ENCODE results near the gene RRBP1.

Gene RRBP1

GRCh38 chr20:17648315-17648646, 33.8 kb downstream of the RRBP1 start:
- no peak for DNase-seq (ENCODE audit: low read depth in 2 of 2, low spot score in 1 of 2)

- DNase-seq (ENCODE audit: low read depth in 2 of 2, low spot score in 1 of 2) = no peak
Observed at GRCh38 chr20:17647391-17648314, 34.4 kb downstream of the RRBP1 start.

- DNase-seq (ENCODE audit: low read depth in 2 of 2, low spot score in 1 of 2) = no peak
Observed at GRCh38 chr20:17646961-17647301, 35.1 kb downstream of the RRBP1 start.

- DNase-seq (ENCODE audit: low read depth in 2 of 2, low spot score in 1 of 2) = no peak
Observed at GRCh38 chr20:17646209-17646960, 35.7 kb downstream of the RRBP1 start.

- no peak for DNase-seq (ENCODE audit: low read depth in 2 of 2, low spot score in 1 of 2)
Observed at GRCh38 chr20:17645546-17646208, 36.4 kb downstream of the RRBP1 start.

- no peak for DNase-seq (ENCODE audit: low read depth in 2 of 2, low spot score in 1 of 2)
Observed at GRCh38 chr20:17645010-17645409, 37.0 kb downstream of the RRBP1 start.

- no peak for DNase-seq (ENCODE audit: low read depth in 2 of 2, low spot score in 1 of 2)
Observed at GRCh38 chr20:17644451-17644850, 37.6 kb downstream of the RRBP1 start.

- no peak for DNase-seq (ENCODE audit: low read depth in 2 of 2, low spot score in 1 of 2)
Observed at GRCh38 chr20:17643531-17644188, 38.4 kb downstream of the RRBP1 start.

GRCh38 chr20:17642404-17643269, 39.4 kb downstream of the RRBP1 start:
- no peak for DNase-seq (ENCODE audit: low read depth in 2 of 2, low spot score in 1 of 2)

- DNase-seq (ENCODE audit: low read depth in 2 of 2, low spot score in 1 of 2) = no peak
Observed at GRCh38 chr20:17641993-17642392, 40.0 kb downstream of the RRBP1 start.

GRCh38 chr20:17641520-17641964, 40.5 kb downstream of the RRBP1 start:
- no peak for DNase-seq (ENCODE audit: low read depth in 2 of 2, low spot score in 1 of 2)

- DNase-seq (ENCODE audit: low read depth in 2 of 2, low spot score in 1 of 2) = no peak
Observed at GRCh38 chr20:17640875-17641378, 41.1 kb downstream of the RRBP1 start.

- DNase-seq (ENCODE audit: low read depth in 2 of 2, low spot score in 1 of 2) = no peak
Observed at GRCh38 chr20:17640146-17640874, 41.7 kb downstream of the RRBP1 start.

GRCh38 chr20:17638835-17639407, 43.1 kb downstream of the RRBP1 start:
- no peak for DNase-seq (ENCODE audit: low read depth in 2 of 2, low spot score in 1 of 2)

GRCh38 chr20:17637985-17638640, 43.9 kb downstream of the RRBP1 start:
- no peak for DNase-seq (ENCODE audit: low read depth in 2 of 2, low spot score in 1 of 2)

- no peak for DNase-seq (ENCODE audit: low read depth in 2 of 2, low spot score in 1 of 2)
Observed at GRCh38 chr20:17637413-17637780, 44.6 kb downstream of the RRBP1 start.

GRCh38 chr20:17636523-17637412, 45.3 kb downstream of the RRBP1 start:
- no peak for DNase-seq (ENCODE audit: low read depth in 2 of 2, low spot score in 1 of 2)

All from stimulated activated CD8-positive, alpha-beta memory T cell treated with anti-CD3 and anti-CD28 coated beads, Interleukin-4, amount 100 ng/mL, for 4 hours (primary cell).